Myocyte (in vitro differentiated cells): ENCODE measurements around the gene CSNK2A2. TPM values are rescaled to one million over a fixed set of nuclear protein-coding genes. Genes with fewer than 3 reads are reported as not detected.

Experiments used
- DNase-seq: peaks from one replicate; pipeline ENCODE4 v3.0.0-alpha.2; 2012; ENCODE audit warnings: low read depth
- total RNA-seq: library from RNA; depleted of rRNA; stranded (reverse); fragments of >200 nt; gene quantifications from 2 replicates; pipeline ENCODE4 v1.2.3, GENCODE V29; 2014

Gene CSNK2A2
- total RNA-seq, 1 donor from 2014 or later: 50.6 TPM

- no peak for DNase-seq
Observed at GRCh38 chr16:58114827-58115825, 82.8 kb downstream of the CSNK2A2 start.

- no peak for DNase-seq
Observed at GRCh38 chr16:58111302-58111627, 86.6 kb downstream of the CSNK2A2 start.

- peak; percentile 15 for DNase-seq
Observed at GRCh38 chr16:58110571-58111301, 87.2 kb downstream of the CSNK2A2 start.

- DNase-seq: no peak
Observed at GRCh38 chr16:58109881-58110280, 88.0 kb downstream of the CSNK2A2 start.

GRCh38 chr16:58109330-58109729 is 88.6 kb downstream of the CSNK2A2 start:
- no peak for DNase-seq

Other genes starting within 250 kb of the CSNK2A2 start
- not detected in 2 replicates for gene CNGB1, start 227.0 kb downstream of the CSNK2A2 start, total RNA-seq
- 3.9 and 4.3 TPM in 2 replicates for gene ZNF319, start 197.4 kb downstream of the CSNK2A2 start, total RNA-seq
- 9.4 and 23.8 TPM in 2 replicates for gene USB1, start 196.7 kb downstream of the CSNK2A2 start, total RNA-seq
- 53.2 and 89.2 TPM in 2 replicates for gene MMP15, start 172.4 kb downstream of the CSNK2A2 start, total RNA-seq
- 123 and 132 TPM in 2 replicates for gene CFAP20, start 68.7 kb downstream of the CSNK2A2 start, total RNA-seq
- gene PRSS54, start 96.9 kb upstream of the CSNK2A2 start, total RNA-seq: not detected in 2 replicates
- 3.6 and 5.9 TPM in 2 replicates for gene GINS3, start 194.4 kb upstream of the CSNK2A2 start, total RNA-seq